GM19099 (cell line): ENCODE results near the gene CBX4.

Experiments used
- POLR2A ChIP-seq: IDR thresholded peaks from 3 replicates; pipeline ENCODE4 v1.6.1; 2011; ENCODE audit warnings: low read depth; ENCODE audit not compliant: insufficient read length; ENCODE audit errors: extremely low read depth

The CBX4 gene

DNA sequence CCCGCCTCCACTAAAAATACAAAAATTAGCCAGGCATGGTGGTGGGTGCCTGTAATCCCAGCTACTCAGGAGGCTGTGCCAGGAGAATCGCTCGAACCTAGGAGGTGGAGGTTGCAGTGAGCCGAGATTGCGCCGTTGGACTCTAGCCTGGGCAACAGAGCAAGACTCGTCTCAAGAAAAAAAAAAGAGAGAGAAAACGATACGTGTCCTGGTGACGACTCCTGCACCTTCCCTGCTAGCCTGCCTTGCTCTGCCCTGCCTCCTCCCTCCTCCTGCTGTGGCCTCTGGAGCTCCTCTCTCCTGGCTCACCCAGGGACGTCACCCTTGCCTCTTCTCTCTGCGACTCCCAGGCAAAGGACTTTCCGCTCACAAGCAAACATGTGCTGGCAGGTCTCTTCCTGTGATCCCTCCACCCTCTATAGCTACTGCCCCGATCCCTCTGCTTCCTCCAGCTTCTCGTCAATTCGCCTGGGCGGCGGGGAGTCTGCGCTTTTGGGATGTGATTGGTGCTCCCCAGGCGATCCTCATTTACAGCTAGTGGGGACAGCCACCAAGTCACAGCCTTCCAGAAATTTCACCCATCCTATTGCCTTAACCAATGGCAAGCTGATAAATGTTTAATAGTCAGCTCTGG, 25.5 kb upstream of the CBX4 start:
- no peak for TF ChIP-seq POLR2A

DNA sequence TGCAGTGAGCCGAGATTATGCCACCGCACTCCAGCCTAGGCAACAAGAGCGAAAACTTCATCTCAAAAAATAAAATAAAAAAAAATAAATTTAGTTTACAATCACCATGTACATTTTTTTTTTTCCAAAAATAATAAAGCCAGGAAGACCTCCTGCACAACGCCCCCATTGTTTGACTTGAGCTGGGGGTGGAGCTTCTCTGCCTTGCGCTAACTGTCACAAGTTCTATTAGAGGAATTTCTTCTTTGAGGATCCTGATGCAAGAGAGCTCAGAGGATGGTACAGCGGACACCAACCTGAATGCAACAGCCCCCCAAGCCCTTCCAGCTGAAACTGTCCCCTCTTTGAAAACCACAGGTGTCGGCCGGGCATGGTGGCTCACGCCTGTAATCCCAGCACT, 24.9 kb upstream of the CBX4 start:
- TF ChIP-seq POLR2A = no peak

DNA sequence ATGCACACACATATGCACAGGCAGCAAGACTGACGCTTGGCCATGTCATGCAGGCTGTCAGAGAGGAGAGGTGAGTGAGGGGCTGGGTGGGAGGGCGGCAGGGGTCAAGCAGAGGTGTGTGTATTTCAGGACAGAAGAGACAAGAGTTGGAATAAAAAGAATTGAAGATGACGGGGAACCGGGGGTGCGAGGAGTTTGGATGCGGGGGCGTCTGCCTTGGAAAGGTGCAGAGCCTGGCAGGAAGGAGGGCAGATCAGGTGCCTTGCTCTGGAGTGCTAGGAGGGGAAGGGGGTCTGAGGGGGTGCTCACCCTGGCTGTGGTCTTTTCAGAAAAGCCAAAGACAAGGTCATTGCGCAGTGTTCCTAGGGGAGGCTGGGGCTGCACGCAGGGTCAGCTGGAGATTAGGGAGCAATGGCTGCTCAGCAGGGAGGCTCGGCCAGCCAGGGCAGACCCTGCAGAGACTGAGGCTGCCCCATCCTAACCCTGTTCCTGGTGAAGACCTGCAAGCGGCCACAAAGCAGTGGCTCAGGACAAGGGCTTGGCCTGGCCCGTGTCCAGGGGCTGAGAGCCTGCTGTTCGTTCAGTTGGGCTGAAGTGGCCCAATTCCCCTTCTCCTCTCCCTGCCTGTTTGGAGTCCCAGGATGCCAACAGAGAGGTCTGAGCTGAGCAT, 23.7 kb upstream of the CBX4 start:
- no peak for TF ChIP-seq POLR2A

DNA sequence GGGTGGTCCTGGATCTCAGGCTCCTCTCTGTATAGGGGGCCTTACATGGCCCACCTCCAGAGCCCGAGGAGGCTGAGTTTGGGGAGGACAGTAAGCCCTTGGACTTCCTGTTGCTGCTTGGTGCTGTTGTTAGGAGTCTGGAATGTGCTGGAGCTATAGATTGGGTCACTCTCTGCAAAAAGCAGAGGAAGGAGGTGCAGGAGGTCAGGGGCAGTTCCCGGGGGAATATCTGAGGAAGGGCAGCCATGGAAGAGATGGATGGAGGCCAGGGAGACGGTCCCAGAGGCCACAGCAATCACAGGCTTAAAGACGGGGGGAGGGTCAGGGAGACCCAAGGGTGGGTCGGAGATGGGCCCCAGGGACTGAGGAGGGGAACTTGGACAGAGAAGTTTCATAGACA, 23.0 kb upstream of the CBX4 start:
- no peak for TF ChIP-seq POLR2A

DNA sequence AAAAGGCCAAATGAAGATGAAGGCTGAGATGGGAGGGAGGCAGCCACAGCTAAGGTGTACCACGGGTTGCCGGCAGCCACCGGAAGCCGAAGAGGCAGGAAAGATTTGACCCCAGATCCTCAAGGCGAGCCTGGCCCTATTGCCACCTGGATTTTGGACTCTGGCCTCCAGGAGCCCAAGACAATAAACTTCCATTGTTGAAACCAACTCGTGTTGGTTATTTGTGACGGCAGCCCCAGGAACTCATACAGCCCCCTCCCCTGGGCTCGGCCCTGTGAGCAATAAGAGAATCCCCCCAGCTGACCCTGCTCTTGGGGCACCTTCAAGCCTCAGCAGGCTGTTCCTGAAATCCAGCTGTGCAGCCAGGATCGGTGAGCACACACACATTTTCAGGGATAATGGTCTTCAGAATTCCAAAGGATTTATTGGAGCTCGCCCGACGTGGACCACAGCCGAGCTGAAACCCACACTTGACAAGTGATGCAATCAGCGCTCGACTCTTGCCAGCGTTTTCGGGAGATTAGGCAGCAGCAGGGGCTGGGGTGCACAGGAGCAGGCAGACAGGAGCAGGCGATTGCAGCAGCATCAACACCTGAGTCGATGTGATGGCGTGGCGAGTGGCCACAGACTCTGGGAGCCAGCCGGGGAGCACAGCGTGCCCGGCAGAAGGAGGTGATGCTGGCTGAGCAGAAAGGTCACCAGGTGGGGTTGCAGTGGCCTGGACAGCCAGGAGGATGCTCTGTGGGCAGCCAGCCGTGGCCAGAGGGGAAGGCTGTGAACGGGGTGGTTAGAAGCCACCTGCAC, 22.4 kb upstream of the CBX4 start:
- TF ChIP-seq POLR2A = no peak

DNA sequence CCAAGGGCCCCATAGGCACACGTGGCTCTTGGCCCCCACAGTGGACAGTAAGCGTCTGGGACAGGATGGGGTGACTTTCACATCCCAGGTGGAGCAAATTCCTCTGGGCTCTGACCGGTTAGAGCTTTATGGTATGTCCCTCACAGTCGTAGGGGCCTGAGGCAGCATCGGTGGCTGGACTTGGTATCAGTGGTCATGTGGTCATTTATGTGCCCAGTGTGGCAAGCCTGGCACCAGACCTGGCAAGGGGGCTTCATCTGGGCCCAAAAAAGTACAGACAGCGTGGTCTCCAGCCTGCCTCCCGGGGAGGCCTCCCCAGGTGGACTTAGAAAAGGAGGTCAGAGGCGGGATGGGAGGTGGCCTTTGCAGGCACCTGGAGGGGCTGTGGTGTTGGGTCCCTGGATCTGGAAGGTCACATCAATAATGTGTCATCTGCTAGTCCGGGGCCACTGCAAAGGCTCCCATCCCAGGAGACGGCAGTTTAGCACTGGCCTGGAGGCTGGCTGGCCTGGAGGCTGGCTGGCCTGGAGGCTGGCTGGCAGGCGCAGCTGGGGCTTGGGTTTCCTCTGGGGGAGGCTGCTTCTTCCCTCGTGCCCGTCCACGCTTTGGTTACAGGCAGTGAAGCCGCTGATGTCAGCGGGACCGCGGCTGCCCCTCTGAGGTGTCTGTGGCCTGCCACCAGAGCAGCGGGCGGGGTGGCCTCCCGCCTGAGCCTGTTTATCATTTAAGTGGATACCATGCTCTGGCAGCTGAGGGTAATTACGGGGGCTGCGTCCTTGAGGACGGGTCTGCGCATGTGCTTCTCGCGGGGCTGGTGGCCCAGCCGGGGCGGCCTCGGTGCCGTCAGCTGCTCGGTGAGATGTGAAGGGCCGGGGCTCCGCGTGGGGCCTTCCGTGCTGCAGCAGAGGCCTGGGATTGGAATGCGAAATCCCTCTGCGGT, 20.7 kb upstream of the CBX4 start:
- TF ChIP-seq POLR2A = no peak

DNA sequence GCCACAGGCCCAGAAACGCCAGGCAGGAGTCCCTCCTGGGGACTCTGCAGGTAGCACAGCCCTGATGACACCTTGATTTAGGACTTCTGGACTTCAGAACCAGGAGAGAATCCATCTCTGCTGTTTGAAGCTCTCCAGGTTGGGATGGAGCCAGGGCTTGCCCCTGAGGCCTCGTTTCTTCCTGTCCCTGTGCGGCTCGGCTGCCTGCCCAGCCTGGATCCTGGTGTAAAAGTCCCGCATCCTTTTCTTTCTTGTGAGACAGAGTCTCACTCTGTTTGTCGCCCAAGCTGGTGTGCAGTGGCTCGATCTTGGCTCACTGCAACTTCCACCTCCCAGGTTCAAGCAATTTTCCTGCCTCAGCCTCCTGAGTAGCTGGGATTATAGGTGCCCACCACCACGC, 17.9 kb upstream of the CBX4 start:
- TF ChIP-seq POLR2A = no peak

DNA sequence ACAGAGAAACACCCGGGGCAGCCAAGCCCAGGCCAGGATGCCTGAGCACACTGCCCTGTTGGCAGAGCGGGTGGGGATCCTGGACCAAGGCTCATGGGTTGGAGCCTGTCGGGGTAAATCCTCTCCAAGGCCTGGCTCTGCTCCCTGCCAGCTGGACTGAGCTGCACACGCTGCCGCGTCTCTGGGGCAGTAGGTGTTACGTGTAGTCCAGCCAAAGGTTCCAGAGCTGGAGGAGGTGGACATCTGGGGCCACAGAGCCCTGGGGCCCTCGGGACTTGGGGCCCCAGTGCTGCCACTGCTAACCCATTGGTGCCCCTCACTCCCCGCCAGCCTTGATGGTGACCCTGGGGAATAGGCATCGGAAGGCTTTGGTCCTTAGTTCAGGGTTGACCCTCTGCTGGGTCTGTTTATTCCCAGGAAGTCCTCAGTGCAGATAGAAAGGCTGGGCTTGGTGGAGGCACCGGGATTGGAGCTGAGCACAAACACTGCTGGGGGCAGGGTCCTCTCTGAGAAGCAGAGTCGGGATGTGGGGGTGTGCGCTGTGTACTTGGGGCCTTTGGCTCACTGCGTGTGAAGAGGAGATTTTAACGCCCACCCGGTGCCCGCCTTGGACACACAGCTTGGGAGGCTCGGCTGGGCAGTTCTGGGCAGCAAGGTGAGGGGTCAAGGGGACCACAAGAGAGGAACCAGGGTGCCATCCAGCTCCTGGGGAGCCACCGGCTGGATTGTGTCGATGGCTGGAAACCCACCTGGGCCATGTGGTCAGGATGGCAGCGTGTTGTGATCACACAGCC, 16.3 kb upstream of the CBX4 start:
- TF ChIP-seq POLR2A = no peak

DNA sequence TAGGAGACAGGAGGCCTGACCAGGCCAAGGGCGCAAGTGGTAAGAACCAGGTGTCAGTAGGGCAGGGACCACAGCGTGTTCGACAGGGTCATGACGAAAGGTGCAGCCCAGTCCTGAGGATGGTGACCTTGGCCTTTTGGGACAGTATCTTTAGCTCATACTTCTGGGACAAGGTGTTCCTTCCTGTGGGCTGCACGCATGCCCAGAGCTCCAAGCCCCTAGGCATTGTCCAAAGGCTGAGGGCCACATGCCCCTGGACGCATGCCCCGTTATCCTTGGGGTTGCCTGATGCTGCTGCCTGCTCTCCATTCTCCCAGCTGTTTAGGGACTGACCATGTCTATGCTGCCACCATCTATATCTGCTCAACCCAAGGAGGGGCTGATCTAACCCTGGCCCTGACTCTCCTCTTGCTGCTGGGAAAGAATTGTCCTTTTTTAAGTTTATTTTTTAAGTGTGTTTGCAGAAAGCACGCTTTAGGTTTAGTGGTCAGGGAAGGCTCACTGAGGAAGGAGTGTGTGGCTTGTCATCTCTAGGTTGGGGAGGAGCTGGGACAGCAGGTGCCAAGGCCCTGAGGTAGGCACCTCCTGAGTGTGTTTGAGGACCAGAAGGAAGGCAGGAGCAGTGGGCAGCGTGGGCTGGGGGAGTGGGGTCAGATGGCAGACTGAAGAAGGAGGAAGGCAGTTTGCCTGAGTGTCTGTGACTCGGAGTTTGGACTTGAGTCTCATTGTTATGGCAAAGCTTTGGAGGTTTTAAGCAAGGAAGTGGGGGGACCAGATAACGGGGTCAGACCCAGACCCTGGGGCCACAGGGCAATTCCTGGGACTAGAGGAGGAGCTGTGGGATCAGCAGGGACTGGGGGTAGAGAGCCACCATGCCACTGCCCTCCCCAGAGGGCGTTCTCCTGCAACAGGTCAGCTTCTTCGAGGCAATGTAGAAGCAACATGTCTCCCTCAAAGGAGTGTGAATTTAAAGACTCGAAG, 15.1 kb upstream of the CBX4 start:
- TF ChIP-seq POLR2A = no peak

DNA sequence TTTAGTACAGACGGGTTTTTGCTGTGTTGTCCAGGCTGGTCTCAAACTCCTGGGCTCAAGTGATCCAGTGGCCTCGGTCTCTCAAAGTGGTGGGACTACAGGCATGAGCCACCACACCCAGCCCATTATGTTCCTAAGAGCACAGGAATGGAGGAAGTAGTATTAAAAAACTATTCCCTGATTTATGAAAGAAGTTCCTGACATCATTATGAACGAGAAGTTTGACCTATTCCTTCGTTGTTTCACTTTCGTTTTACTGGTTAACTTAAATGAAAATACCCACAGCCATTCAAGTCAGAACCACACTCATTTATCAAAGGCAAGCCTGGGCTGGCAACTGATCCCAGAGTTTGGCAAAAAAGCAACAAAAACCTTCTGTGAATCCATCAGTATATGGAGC, 13.5 kb upstream of the CBX4 start:
- TF ChIP-seq POLR2A = no peak

DNA sequence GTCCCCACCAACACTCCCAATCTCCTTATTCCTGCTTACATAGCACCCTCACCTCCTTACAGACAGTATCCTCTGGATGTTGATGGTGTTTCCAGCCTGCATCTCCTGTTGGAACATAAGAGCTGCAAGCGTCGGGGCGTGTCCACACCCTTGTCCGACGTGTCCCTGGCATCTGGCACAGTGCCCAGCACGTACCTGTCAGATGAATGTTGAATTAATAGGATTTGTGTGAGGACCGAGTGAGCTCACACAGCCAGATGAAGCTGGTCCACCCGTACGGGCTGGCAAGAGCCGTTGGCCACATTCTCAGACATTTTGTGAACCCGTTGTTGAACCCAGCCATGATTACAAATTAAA, 12.2 kb upstream of the CBX4 start:
- TF ChIP-seq POLR2A = no peak

DNA sequence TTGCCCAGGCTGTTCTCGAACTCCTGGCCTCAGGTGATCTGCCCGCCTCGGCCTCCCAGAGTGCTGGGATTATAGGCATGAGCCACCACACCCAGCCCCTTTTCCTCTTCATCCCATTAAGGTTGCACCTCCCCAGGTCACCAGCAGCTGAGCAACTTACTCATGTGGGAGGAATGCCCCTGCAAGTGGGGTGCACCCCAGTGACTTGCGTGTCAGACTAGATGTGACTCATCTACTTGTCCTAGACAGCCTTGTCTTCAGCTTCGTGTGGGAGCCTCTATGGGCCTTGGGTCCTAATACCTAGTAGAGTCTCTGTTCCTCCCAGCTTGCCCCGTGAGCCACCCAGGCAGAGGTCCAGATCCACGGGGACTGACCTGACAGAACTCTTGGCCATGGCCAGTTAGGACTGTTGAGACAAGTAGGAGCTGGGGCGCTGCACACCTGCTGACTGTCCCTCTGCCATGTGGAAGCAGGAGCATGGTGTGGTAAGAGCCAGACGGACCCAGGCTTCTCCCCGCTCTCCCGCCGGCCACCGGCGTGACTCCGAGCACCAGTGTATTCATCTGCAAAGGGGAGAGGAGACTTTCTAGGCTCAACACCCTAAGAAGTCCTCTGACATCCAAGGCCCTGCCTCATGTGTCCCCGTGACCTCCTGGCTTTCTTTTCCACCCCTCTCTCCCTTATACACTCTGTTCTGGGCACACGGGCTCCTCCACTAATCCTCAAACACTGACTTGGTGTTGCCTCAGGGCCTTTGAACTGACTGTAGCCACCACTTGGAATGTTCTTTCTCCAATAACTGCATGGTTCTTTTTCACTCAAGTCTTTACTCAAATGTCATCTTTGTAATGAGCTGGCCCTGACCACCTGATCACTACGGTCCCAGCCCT, 11.6 kb upstream of the CBX4 start:
- TF ChIP-seq POLR2A = no peak

DNA sequence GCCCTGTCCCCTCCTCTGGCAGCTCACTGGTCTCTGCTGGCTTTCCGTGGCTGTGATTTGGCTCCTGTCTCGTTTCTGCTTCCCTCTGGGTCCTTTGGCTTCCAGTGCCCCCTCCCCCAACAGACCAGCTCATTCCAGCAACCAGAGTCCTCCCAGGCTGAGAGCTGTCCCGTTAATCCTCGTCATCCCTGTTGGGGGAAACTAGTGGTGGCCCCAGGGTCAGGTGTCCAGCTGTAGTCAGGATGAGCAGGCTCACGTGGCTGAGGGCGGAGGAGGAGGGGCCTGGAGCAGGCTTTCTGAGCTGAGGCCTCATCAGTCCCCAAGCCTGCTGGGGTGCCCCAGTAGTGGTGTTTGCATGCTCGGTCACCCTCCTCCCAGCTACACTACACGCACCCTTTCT, 10.7 kb upstream of the CBX4 start:
- TF ChIP-seq POLR2A = no peak

DNA sequence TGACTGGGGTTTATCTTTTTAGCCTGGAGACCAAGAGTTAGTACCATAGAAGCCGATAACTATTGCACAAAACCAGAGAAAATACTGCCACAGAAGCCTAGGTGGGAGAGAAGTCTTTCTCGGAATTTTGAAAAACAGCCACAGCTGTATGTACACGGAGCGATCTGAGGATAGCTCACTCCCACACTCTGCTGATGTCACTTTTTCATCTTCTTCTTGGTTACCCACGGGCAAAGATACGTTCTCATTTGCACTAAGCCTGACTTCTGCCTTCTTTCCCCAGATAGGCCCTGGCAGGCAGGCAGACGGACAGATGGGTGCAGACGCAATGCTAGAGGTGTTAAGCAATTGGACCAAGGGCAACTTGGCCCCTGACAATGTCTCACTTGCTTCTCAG, 9.1 kb upstream of the CBX4 start:
- no peak for TF ChIP-seq POLR2A
